Measurements from ENCODE around the gene SMIM15. TPM values are rescaled to one million over a fixed set of nuclear protein-coding genes. Genes with fewer than 3 reads are reported as not detected.

The SMIM15 gene
- total RNA-seq, 2 donors from 2014 or later, result 15.5 to 26.8 TPM

GRCh38 chr5:61120534-61120933, 41.7 kb downstream of the SMIM15 start:
- Histone ChIP-seq H3K4me3 (no peak overlapping the region), H3K27ac (no peak overlapping the region), H3K27me3 (no peaks in the 10 kb centered on the region), H3K4me1 (no peaks in the 10 kb centered on the region), H3K9me3 (no peaks in the 10 kb centered on the region), H3K36me3 (no peaks in the 10 kb centered on the region)
- DNase-seq (ENCODE audit: low spot score), result no peak
- TF ChIP-seq CTCF (IDR thresholded peaks at IDR 0.05), result no peak

- H3K4me3 ChIP-seq, result no peak overlapping the region
- TF ChIP-seq CTCF (IDR thresholded peaks at IDR 0.05), result no peak
- H3K27ac ChIP-seq, result no peak overlapping the region
- H3K27me3 ChIP-seq, result no peaks in the 10 kb centered on the region
- DNase-seq (ENCODE audit: low spot score), result no peak
- no peaks in the 10 kb centered on the region for H3K9me3 ChIP-seq
- no peaks in the 10 kb centered on the region for H3K36me3 ChIP-seq
- H3K4me1 ChIP-seq, result no peaks in the 10 kb centered on the region
These were observed 43.2 kb downstream of the SMIM15 start for GRCh38 chr5:61119066-61119465.

DNA sequence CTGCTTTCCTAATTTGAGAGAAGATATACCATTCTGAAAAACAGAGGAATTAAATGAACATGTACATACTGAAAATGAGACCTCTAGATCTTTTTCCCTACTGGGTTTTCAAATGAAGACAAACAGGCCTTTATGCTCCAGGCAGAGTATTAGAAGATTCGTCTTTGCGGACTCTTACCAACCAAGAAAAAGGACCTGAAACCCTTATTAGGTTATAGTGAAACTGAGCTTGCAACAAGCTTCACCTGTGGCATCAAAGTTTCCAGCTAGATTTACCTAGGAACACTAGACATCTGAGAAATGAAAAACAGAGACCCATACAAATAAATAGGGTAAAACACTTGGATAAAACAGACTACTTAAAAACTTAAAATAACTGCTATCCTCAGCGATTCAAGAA, 46.3 kb downstream of the SMIM15 start:
- H3K4me1 ChIP-seq, result no peaks in the 10 kb centered on the region
- no peak overlapping the region for H3K27ac ChIP-seq
- H3K4me3 ChIP-seq, result no peak overlapping the region
- no peaks in the 10 kb centered on the region for H3K9me3 ChIP-seq
- no peak for DNase-seq (ENCODE audit: low spot score)
- TF ChIP-seq CTCF (IDR thresholded peaks at IDR 0.05), result no peak
- no peaks in the 10 kb centered on the region for H3K27me3 ChIP-seq
- no peaks in the 10 kb centered on the region for H3K36me3 ChIP-seq

DNA sequence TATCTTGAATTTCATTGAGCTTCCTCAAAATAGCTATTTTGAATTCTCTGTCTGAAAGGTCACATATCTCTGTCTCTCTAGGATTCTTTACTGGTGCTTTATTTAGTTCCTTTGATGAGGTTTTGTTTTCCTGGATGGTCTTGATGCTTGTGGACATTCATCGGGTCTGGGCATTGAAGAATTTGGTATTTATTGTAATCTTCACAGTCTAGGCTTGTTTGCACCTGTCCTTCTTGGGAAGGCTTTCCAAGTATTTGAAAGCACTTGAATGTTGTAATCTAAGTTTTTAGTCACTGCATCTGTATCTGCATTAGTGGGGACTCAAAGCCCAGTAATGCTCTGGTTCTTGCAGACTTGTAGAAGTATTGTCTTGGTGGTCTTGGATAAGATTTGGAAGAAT, 47.8 kb downstream of the SMIM15 start:
- Histone ChIP-seq H3K36me3 (no peaks in the 10 kb centered on the region), H3K4me3 (no peak overlapping the region), H3K4me1 (no peaks in the 10 kb centered on the region), H3K27me3 (no peaks in the 10 kb centered on the region), H3K27ac (no peak overlapping the region), H3K9me3 (no peaks in the 10 kb centered on the region)
- no peak for DNase-seq (ENCODE audit: low spot score)
- TF ChIP-seq CTCF (IDR thresholded peaks at IDR 0.05), result no peak

Other genes starting within 250 kb of the SMIM15 start
- gene ERCC8, start 217.4 kb downstream of the SMIM15 start, total RNA-seq, result 1 to 10 TPM; 6.0 to 9.2 TPM
- gene NDUFAF2, start 217.3 kb downstream of the SMIM15 start, total RNA-seq, result 10 to 100 TPM; 23.7 to 28.9 TPM
- 1 to 10 TPM; 4.6 to 5.6 TPM for gene ZSWIM6, start 169.8 kb upstream of the SMIM15 start, total RNA-seq

Data from right atrium auricular region (tissue), 2 donors.